Measurements from ENCODE around the gene RCC2.

RCC2 gene

DNA sequence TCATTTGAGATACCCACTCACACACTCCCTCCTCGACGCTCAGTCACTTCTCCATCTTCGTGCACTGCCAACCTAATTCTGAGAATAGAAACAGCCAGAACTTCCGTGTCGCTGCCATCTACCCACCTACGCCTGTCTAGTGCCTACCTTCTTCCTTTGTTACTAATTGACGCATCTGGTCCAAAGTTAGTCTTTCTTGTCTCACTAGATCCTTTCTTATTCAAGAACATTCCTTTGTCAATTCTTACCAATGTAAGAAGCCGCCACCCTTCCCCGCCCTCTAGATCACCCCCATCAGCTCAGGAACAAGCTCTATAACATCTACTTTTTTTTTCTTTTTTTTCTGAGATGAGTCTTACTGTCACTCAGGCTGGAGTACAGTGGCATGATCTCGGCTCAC is 63.8 kb downstream of the RCC2 start:
- DNase-seq (ENCODE audit: low read depth in 2 of 2) = no peak

DNA sequence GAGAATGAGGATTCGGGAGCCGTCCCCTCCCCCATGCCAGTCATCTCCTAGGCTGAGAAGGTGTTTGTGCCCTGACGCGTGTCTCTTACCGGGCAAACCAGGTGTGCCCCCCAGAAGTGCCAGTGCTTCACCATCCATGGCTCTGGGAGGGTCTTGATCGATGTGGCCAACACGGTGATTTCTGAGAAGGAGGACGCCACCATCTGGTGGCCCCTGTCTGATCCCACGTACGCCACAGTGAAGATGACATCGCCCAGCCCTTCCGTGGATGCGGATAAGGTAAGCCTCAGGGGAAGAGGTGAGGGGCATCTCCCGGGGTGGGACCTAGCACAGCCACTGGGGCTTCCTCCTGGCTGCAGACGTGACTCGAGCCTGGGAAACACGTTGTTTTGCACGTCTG is 66.5 kb downstream of the RCC2 start:
- DNase-seq (ENCODE audit: low read depth in 2 of 2) = no peak

DNA sequence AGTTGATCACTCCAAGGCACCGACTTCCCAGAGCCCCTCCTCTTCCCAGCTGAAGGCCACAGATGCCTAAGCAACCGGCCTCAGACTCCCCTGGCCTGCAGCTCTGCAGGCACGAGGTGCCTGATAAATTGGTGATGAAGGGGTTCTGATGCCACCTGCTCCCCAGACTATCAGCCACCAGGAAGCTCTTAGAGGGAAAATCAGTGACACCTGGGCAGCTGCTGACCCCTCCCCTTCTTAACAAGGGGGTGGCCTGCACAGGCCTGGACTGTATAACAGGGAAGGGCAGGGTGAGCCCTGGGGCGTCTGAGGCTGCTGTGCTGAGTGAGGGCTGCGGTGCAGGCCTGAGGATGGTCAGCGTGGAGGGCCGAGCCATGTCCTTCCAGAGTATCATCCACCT is 67.6 kb downstream of the RCC2 start, which contains the start of gene PADI6:
PADI6 (plus strand) TSS at position 301 of the 400 bp plus-strand sequence; CDS start at position 351, 50 bp downstream.
- no peak for DNase-seq (ENCODE audit: low read depth in 2 of 2)

DNA sequence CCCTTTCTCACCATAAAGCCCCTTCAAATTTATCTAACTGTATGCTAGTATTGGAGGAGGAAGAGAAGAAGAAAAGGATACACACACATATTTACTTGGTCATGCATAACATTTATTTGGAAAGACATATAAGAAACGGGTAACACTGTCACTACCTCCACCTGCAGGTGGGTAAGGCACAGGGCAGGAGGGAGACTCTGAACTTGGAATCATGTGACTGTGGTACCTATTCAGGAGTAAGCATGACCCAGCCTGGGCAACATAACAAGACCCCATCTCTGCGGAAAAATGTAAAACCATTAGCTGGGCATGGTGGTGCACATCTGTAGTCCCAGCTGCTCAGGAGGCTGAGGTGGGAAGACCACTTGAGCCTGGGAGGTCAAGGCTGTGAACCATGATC is 68.9 kb downstream of the RCC2 start:
- DNase-seq (ENCODE audit: low read depth in 2 of 2) = no peak

DNA sequence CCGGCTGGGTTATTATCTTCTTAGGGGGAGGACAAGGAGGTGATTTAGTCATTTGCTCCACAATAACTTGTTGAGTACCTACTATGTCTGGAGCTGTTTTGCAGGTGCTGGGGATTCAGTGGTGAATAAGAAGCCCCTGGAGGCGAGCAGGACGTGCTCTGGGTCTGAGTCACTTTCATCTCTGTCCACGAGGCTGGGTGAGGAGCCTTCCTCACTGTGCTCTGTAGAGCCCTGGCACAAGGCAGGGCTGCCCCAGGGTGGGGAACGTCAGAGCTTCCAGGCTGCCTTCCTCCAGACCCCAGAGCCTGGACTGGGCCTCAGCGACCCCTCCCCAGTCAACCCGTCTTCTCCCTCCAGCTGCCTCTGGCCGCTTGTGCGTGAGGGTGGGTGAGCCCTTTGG is 70.0 kb downstream of the RCC2 start:
- DNase-seq (ENCODE audit: low read depth in 2 of 2) = no peak

DNA sequence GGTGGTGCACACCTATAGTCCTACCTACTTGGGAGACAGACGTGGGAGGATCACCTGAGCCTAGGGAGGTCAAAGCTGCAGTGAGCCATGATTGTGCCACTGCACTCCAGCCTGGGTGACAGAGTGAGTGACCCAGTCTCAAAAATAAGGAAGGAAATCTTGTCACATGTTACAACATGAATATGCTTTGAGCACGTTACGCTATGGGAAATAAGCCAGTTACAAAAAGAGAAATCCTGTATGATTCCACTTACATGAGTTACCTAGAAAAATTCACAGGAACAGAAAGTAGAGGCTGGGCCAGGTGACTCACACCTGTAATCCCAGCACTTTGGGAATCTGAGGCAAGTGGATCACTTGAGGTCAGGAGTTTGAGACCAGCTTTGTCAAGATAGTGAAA is 74.2 kb downstream of the RCC2 start:
- DNase-seq (ENCODE audit: low read depth in 2 of 2) = no peak

DNA sequence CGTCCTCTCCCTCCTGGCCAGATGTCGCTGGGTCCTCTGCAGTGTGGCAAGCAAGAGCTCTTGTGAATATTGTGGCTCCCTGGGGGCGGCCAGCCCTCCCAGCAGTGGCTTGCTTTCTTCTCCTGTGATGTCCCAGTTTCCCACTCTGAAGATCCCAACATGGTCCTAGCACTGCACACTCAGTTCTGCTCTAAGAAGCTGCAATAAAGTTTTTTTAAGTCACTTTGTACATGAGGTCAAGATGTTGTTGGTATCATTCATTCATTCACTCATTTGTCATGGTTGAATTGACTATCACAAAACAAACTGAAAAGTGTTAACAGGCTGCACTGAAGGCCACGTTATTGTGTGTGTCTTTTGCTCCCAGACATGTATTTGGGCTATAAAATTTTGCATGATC is 75.7 kb downstream of the RCC2 start:
- DNase-seq (ENCODE audit: low read depth in 2 of 2) = no peak

DNA sequence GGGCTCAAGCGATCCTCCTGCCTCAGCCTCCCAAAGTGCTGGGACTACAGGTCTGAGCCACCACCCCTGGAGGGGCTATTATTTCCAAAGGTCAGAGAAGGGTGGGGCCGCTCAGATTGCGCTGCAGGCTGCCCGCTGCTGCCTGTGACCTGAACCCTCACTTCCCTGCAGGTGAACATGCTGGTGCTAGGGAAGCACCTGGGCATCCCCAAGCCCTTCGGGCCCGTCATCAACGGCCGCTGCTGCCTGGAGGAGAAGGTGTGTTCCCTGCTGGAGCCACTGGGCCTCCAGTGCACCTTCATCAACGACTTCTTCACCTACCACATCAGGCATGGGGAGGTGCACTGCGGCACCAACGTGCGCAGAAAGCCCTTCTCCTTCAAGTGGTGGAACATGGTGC is 76.1 kb downstream of the RCC2 start:
- no peak for DNase-seq (ENCODE audit: low read depth in 2 of 2)

DNA sequence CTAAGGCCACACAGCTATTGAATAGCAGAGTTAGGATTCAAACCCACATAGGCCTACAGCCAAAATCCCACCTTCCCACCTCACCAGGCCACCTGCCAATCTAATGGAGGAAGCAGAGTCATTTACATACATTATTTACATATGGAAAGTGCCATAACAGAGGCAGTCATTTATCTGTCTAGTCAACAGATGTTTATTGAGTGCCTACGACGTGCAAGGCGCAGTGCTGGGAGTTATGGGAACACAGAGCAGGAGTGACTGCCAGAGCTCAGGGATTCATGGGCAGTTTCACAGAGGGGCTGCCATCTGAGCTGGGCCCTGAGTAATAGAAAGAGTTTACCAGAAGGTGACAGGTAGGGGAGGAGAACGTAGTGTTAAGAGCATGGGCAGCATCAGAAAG is 77.8 kb downstream of the RCC2 start:
- no peak for DNase-seq (ENCODE audit: low read depth in 2 of 2)

DNA sequence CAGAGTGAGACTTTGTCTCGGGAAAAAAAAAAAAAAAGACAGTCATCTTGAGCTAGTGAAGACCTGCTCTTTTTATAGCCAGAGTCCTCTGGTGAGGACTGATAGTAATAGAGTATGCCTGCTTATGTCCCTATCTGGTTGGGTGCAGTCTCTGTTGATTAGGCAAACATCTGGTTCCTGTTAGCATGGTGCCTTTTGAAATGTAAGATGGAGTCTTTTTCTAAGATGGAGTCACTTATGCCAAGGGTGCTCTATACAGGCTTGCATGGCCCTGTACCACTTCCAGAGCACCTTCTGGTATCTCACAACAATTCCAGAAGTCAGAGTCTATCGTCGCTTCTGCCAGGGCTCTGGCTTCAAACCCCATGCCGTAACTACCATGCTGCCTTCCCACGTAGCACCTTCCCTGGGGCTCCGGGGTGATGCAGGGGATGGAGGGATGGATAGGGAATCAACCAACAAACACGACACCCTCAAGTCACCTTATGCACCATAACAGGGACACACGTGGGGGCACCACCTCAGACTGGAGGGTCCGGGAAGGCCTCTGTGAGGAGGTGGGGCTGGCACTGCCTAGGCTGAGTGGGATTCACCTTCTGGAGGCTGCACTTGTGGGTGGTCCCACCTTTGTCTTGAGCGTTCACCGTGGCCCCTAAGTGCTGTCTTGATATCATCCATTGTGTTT is 79.1 kb downstream of the RCC2 start:
- DNase-seq (ENCODE audit: low read depth in 2 of 2) = no peak

DNA sequence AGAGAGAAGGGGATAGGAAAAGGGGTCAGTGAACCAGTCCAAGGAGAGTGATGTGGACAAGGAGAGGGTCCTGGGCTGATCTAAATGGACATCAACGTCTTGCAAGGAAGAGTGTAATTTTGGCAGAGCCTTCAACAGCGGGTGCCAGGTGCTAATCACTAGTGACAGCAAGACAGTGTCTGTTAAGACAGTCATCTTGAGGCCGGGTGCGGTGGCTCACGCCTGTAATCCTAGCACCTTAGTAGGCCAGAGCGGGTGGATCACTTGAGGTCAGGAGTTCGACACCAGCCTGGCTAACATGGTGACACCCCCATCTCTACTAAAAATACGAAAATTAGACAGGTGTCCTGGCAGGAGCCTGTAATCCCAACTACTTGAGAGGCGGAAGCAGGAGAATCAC is 79.7 kb downstream of the RCC2 start:
- DNase-seq (ENCODE audit: low read depth in 2 of 2) = no peak

DNA sequence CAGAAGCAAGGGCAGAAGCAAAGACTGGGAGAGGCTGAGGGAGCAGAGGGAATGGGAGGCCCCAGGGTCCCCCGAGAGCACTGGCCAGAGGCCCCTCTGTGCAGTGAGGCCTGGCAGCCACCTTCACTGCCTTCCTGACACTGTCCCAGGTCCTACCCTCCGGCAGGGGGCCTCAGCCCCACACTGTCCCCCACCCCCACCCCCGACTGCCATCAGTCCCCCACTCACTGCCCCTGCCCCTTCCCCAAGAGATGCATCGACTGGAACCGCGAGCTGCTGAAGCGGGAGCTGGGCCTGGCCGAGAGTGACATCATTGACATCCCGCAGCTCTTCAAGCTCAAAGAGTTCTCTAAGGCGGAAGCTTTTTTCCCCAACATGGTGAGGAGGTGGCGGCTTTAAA is 80.4 kb downstream of the RCC2 start:
- DNase-seq (ENCODE audit: low read depth in 2 of 2) = no peak

DNA sequence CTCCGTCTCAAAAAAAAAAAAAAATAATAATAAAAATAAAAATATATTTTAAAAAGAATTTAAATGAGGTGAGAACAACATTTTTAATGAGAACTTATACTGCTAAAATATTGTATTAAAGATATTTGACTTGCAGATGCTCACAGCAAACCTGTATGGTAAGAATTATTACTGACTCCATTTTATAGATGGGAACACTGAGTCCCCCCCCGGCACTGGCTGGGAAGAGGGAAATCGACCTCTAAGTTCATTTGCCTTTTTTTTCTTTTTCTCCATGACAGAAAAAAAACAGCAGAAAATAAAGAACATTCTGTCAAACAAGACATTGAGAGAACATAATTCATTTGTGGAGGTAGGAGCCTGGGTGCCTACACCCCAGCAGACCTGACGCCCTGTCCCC is 80.9 kb downstream of the RCC2 start:
- no peak for DNase-seq (ENCODE audit: low read depth in 2 of 2)

Measured in stimulated activated CD8-positive, alpha-beta memory T cell treated with anti-CD3 and anti-CD28 coated beads, Interleukin-15, amount 100 ng/mL, for 48 hours (primary cell).